Osteoblast (primary cell): ENCODE data around the gene ADGRD1. TPM values are rescaled to one million over a fixed set of nuclear protein-coding genes. Genes with fewer than 3 reads are reported as not detected.

Experiments
- DNase-seq: peaks from one replicate; pipeline ENCODE4 v3.0.0; 2011; ENCODE audit warnings: low spot score, mixed read lengths; ENCODE audit not compliant: insufficient read length; ENCODE audit errors: missing footprints
- H2AFZ ChIP-seq: 2 replicates; pipeline ENCODE4 v1.6.0; 2011; ENCODE audit warnings: mild to moderate bottlenecking, low read length
- H3K27ac ChIP-seq: 2 replicates; pipeline ENCODE4 v1.5.1; 2011; ENCODE audit warnings: mild to moderate bottlenecking, low read depth, low read length, moderate library complexity
- H3K27me3 ChIP-seq: 2 replicates; pipeline ENCODE4 v1.6.0; 2012; ENCODE audit warnings: mild to moderate bottlenecking, control low read depth, inconsistent platforms, low read length, moderate library complexity; ENCODE audit not compliant: insufficient read depth
- H3K36me3 ChIP-seq: 2 replicates; pipeline ENCODE4 v1.5.1; 2011; ENCODE audit warnings: mild to moderate bottlenecking, low read length, control low read depth, moderate library complexity; ENCODE audit not compliant: insufficient read depth
- H3K4me1 ChIP-seq: 2 replicates; pipeline ENCODE4 v1.5.1; 2011; ENCODE audit warnings: mild to moderate bottlenecking, low read length, control low read depth, moderate library complexity; ENCODE audit not compliant: insufficient read depth
- H3K4me2 ChIP-seq: 2 replicates; pipeline ENCODE4 v1.6.0; 2011; ENCODE audit warnings: mild to moderate bottlenecking, low read length; ENCODE audit not compliant: insufficient read depth
- H3K4me3 ChIP-seq: fragments of 200-600 bp; sonication (generic); 3 replicates; pipeline ENCODE4 v1.5.1; 2012; ENCODE audit warnings: mild to moderate bottlenecking, low read length, inconsistent platforms; ENCODE audit not compliant: insufficient read depth
- H3K79me2 ChIP-seq: 2 replicates; pipeline ENCODE4 v1.6.0; 2012; ENCODE audit warnings: mild to moderate bottlenecking, low read length, control low read depth, inconsistent platforms; ENCODE audit not compliant: insufficient read depth
- H3K9me3 ChIP-seq: 2 replicates; pipeline ENCODE4 v1.5.1; 2011; ENCODE audit warnings: low read depth, low read length, control low read depth
- H4K20me1 ChIP-seq: 2 replicates; pipeline ENCODE4 v1.6.0; 2012; ENCODE audit warnings: mild to moderate bottlenecking, low read length, control low read depth; ENCODE audit not compliant: insufficient read depth
- total RNA-seq: library from RNA; depleted of rRNA; stranded (reverse); fragments of >200 nt; gene quantifications from 2 replicates; pipeline ENCODE4 v1.2.3, GENCODE V29; 2012
- TF ChIP-seq, protein P1 (sequence below): IDR thresholded peaks from 2 replicates; pipeline ENCODE4 v1.5.1; 2011; ENCODE audit warnings: mild to moderate bottlenecking, low read depth, low read length, moderate library complexity; ENCODE audit errors: extremely low read depth

The ADGRD1 gene
- total RNA-seq, 1 donor, result 0.72 TPM

DNA sequence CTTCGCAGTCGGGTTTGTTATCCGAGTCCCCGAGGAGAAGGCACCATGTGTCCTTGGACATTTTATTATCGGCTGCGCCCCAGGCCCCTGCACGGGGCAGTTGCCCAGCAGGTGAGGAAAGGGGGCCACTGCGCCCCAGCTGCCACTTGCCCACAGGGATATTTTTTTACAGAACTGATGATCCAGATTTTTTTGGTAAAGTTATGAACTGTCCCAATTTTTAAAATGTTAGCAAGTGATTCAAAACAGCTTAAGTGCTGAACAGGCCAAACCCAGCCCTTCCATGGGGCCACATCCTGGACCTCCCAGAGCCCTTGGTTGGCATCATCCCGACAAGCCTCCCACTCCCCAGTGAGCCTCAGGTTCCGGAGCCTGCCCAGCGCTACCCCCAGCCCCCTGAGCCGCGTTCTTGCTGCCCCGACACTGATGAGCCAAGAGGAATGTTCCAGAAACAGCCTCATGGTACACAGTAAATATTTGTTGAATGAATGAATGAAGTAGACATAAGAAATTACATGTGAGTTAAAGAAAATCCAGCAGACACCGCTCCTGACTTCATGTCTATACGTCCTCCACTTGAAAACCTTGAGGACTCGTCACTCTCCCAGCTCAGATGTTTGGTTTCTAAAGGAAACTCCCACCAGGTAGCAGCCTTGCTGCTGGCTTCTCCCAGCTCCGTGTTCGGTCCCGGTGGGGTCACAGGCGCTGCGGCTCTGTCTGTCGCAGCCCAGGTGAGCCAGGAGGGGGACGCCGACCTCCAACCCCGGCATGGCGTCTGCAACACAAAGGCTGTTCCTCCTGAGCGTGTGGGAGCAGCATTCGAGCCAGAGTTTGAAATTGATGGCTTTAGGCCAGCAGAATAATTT is 88.5 kb downstream of the ADGRD1 start:
- TF ChIP-seq, protein P1, sequence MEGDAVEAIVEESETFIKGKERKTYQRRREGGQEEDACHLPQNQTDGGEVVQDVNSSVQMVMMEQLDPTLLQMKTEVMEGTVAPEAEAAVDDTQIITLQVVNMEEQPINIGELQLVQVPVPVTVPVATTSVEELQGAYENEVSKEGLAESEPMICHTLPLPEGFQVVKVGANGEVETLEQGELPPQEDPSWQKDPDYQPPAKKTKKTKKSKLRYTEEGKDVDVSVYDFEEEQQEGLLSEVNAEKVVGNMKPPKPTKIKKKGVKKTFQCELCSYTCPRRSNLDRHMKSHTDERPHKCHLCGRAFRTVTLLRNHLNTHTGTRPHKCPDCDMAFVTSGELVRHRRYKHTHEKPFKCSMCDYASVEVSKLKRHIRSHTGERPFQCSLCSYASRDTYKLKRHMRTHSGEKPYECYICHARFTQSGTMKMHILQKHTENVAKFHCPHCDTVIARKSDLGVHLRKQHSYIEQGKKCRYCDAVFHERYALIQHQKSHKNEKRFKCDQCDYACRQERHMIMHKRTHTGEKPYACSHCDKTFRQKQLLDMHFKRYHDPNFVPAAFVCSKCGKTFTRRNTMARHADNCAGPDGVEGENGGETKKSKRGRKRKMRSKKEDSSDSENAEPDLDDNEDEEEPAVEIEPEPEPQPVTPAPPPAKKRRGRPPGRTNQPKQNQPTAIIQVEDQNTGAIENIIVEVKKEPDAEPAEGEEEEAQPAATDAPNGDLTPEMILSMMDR, result no peak

GRCh38 chr12:131042834-131043245 is 89.1 kb downstream of the ADGRD1 start:
- Histone ChIP-seq H3K27me3 (no peaks in the 10 kb centered on the region), H3K4me2 (no peak overlapping the region), H3K27ac (no peak overlapping the region), H3K79me2 (no peaks in the 10 kb centered on the region), H3K9me3 (peaks cover 1% of the 10 kb centered on the region), H3K4me1 (no peaks in the 10 kb centered on the region), H3K36me3 (no peaks in the 10 kb centered on the region), H2AFZ (no peak overlapping the region), H4K20me1 (no peaks in the 10 kb centered on the region), H3K4me3 (no peak overlapping the region)
- TF ChIP-seq, protein P1, result no peak
- peak; percentile 2 for DNase-seq

More for the DNA sequence above, 88.5 kb downstream of the ADGRD1 start:
- H3K4me3 ChIP-seq, result no peak overlapping the region
- peaks cover 1% of the 10 kb centered on the region for H3K9me3 ChIP-seq
- H3K36me3 ChIP-seq, result no peaks in the 10 kb centered on the region
- H3K27ac ChIP-seq, result no peak overlapping the region
- H4K20me1 ChIP-seq, result no peaks in the 10 kb centered on the region
- H2AFZ ChIP-seq, result no peak overlapping the region
- DNase-seq, result peak; percentile 46
- no peaks in the 10 kb centered on the region for H3K27me3 ChIP-seq
- H3K4me2 ChIP-seq, result no peak overlapping the region
- H3K79me2 ChIP-seq, result no peaks in the 10 kb centered on the region
- no peaks in the 10 kb centered on the region for H3K4me1 ChIP-seq

DNA sequence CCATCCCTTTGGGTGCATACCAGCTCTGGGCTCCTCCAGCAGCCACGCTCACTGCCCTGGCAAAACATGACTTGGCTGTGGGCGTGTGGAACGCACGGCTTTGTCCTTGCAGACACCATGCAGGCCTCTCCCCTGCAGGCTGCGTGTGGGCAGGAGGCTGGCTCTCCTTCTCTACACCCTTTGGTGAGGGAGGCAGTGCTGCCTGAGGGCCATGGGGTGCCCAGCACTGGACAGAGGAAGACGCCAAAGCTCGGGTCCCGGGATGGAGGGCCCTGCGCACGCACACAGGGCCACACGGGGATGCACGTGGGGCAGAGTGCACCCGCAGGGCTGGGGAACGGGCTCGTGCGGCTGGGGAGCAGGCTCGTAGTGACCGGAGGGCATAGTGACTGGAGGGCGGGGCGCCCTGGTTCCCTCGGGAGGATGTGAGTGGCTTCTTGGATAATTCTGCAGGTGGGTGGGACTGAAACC is 89.7 kb downstream of the ADGRD1 start:
- TF ChIP-seq, protein P1, result no peak
- Histone ChIP-seq H3K4me3 (no peak overlapping the region), H3K36me3 (no peaks in the 10 kb centered on the region), H4K20me1 (no peaks in the 10 kb centered on the region), H3K4me2 (no peak overlapping the region), H3K79me2 (no peaks in the 10 kb centered on the region), H3K9me3 (peaks cover 1% of the 10 kb centered on the region), H3K27me3 (no peaks in the 10 kb centered on the region), H3K4me1 (no peaks in the 10 kb centered on the region), H3K27ac (no peak overlapping the region), H2AFZ (no peak overlapping the region)
- DNase-seq, result no peak

DNA sequence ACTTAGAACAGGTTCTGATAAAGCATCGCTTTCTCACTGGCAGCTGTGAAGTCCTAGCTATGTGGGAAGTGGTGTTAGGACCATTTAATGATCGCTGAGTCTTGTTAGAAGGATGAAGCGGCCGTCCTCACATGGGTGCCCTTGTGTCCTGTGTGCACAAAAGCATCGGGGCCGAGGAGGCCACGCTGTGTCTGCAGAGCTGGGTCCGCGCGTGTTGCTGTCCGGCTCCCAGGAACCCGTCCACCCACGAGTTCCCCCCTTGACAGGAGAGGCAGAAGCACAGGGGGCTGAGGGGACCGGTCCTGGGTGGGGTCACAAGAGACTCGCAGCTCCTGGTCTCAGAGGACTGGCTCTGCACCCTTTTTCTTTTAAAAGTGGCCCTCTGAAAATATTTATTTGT is 90.4 kb downstream of the ADGRD1 start:
- peaks cover 1% of the 10 kb centered on the region for H3K9me3 ChIP-seq
- TF ChIP-seq, protein P1, result no peak
- H2AFZ ChIP-seq, result no peak overlapping the region
- H3K36me3 ChIP-seq, result no peaks in the 10 kb centered on the region
- no peaks in the 10 kb centered on the region for H3K79me2 ChIP-seq
- no peak overlapping the region for H3K4me3 ChIP-seq
- H4K20me1 ChIP-seq, result no peaks in the 10 kb centered on the region
- peak; percentile 76 for DNase-seq
- H3K27me3 ChIP-seq, result no peaks in the 10 kb centered on the region
- no peaks in the 10 kb centered on the region for H3K4me1 ChIP-seq
- H3K4me2 ChIP-seq, result no peak overlapping the region
- no peak overlapping the region for H3K27ac ChIP-seq
